ENCODE results near the gene DHRS13.

DNA sequence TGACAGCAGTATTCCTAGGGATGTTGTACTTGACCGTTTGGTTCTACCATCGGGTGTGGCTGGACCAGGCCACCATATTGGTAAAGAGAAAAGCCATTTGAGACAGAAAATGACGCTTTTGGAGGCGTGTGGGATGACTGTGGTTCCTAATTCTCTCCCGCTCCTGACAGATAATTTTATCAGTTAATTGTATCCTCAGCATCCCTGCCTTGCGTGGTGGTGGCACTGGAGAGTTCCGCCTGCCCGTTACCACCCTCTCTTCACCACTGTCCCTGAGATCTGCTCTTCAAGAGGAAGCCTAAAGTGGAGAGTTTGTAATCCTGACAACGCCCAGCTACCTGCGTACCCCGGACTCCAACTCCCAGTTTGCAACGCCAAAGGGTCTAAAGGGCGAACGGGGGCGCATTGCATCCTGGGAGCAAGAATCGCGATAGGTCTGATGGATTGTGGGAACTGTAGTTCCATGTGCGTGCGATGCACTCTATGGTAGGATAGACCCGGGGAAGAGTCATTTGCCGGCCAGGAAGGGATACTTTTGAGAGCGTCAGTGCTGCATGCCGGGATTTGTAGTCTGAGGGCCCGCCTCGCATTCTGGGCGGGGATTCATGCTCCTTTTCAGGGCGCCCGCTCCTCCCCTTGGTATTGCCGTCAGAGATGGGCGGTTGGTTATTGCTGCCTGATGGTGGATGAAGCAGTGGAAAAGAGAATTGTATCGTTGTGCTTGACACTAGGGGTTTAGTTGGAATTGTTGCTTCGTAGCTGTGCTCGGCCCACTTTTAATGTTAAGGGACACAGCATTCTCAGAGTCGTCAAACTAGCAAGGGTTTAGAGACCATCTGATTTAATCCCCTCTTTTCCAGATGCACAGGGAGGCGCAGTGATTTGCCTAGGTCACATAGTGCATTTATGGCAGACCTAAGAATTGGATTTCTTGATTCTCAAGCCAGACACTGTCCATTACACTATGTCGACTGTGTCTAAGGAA is 49.4 kb upstream of the DHRS13 start:
- TF ChIP-seq POLR2AphosphoS5 (IDR thresholded peaks at IDR 0.05) (peak; percentile 100), POLR2A (IDR thresholded peaks at IDR 0.05) (peak; percentile 58)
- TF ChIP-seq, protein P1, sequence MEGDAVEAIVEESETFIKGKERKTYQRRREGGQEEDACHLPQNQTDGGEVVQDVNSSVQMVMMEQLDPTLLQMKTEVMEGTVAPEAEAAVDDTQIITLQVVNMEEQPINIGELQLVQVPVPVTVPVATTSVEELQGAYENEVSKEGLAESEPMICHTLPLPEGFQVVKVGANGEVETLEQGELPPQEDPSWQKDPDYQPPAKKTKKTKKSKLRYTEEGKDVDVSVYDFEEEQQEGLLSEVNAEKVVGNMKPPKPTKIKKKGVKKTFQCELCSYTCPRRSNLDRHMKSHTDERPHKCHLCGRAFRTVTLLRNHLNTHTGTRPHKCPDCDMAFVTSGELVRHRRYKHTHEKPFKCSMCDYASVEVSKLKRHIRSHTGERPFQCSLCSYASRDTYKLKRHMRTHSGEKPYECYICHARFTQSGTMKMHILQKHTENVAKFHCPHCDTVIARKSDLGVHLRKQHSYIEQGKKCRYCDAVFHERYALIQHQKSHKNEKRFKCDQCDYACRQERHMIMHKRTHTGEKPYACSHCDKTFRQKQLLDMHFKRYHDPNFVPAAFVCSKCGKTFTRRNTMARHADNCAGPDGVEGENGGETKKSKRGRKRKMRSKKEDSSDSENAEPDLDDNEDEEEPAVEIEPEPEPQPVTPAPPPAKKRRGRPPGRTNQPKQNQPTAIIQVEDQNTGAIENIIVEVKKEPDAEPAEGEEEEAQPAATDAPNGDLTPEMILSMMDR (IDR thresholded peaks at IDR 0.05), result peak in 2 of 4 experiments; percentile 7 to 14
